ENCODE measurements around the gene KIF26A.

Gene KIF26A

GRCh38 chr14:104174051-104174450 lies 35.7 kb downstream of the KIF26A start:
- Mint-ChIP-seq H3K9me3 (no peaks in the 10 kb centered on the region), H3K4me3 (no peak overlapping the region), H3K27me3 (no peaks in the 10 kb centered on the region), H3K4me1 (ENCODE audit: low read depth in 2 of 2) (no peaks in the 10 kb centered on the region), H3K36me3 (ENCODE audit: insufficient read depth) (no peaks in the 10 kb centered on the region), H3K27ac (no peak overlapping the region)
- ATAC-seq (replicated peaks) (no peak), DNase-seq (no peak)

GRCh38 chr14:104175041-104175440 lies 36.7 kb downstream of the KIF26A start:
- H3K36me3 Mint-ChIP-seq (ENCODE audit: insufficient read depth): no peaks in the 10 kb centered on the region
- no peaks in the 10 kb centered on the region for H3K4me1 Mint-ChIP-seq (ENCODE audit: low read depth in 2 of 2)
- no peaks in the 10 kb centered on the region for H3K9me3 Mint-ChIP-seq
- H3K27me3 Mint-ChIP-seq: peaks cover 0 to 2% of the 10 kb centered on the region in 2 donors
- DNase-seq: no peak
- no peak for ATAC-seq (replicated peaks)
- no peak overlapping the region for H3K4me3 Mint-ChIP-seq
- no peak overlapping the region for H3K27ac Mint-ChIP-seq

GRCh38 chr14:104175811-104176210 lies 37.4 kb downstream of the KIF26A start:
- Mint-ChIP-seq H3K4me1 (ENCODE audit: low read depth in 2 of 2) (no peaks in the 10 kb centered on the region), H3K27me3 (peaks cover 4 to 7% of the 10 kb centered on the region in 2 donors), H3K4me3 (no peak overlapping the region), H3K9me3 (no peaks in the 10 kb centered on the region), H3K27ac (no peak overlapping the region), H3K36me3 (ENCODE audit: insufficient read depth) (no peaks in the 10 kb centered on the region)
- DNase-seq: no peak
- no peak for ATAC-seq (replicated peaks)

- no peaks in the 10 kb centered on the region for H3K4me1 Mint-ChIP-seq (ENCODE audit: low read depth in 2 of 2)
- H3K9me3 Mint-ChIP-seq: no peaks in the 10 kb centered on the region
- DNase-seq: no peak
- H3K36me3 Mint-ChIP-seq (ENCODE audit: insufficient read depth): no peaks in the 10 kb centered on the region
- H3K27ac Mint-ChIP-seq: no peak overlapping the region
- H3K27me3 Mint-ChIP-seq: peaks cover 4 to 11% of the 10 kb centered on the region in 2 donors
- no peak overlapping the region for H3K4me3 Mint-ChIP-seq
- ATAC-seq (replicated peaks): no peak
Measured at GRCh38 chr14:104176611-104177010, 38.2 kb downstream of the KIF26A start.

GRCh38 chr14:104177411-104177810 lies 39.0 kb downstream of the KIF26A start:
- ATAC-seq (replicated peaks): no peak
- Mint-ChIP-seq H3K27ac (no peak overlapping the region), H3K9me3 (no peaks in the 10 kb centered on the region)

GRCh38 chr14:104178279-104178678 lies 39.9 kb downstream of the KIF26A start:
- no peak overlapping the region for H3K4me3 Mint-ChIP-seq
- H3K4me1 Mint-ChIP-seq (ENCODE audit: low read depth in 2 of 2): no peaks in the 10 kb centered on the region

More at GRCh38 chr14:104177411-104177810, 39.0 kb downstream of the KIF26A start:
- no peak for DNase-seq
- no peaks in the 10 kb centered on the region for H3K36me3 Mint-ChIP-seq (ENCODE audit: insufficient read depth)
- H3K4me1 Mint-ChIP-seq (ENCODE audit: low read depth in 2 of 2): no peaks in the 10 kb centered on the region
- no peak overlapping the region for H3K4me3 Mint-ChIP-seq
- peaks cover 4 to 11% of the 10 kb centered on the region in 2 donors for H3K27me3 Mint-ChIP-seq

GRCh38 chr14:104179126-104179525 lies 40.7 kb downstream of the KIF26A start:
- Mint-ChIP-seq H3K36me3 (ENCODE audit: insufficient read depth) (no peaks in the 10 kb centered on the region), H3K9me3 (no peaks in the 10 kb centered on the region), H3K4me3 (no peak overlapping the region), H3K27ac (no peak overlapping the region), H3K4me1 (ENCODE audit: low read depth in 2 of 2) (no peaks in the 10 kb centered on the region), H3K27me3 (peaks cover 4 to 22% of the 10 kb centered on the region in 2 donors)
- DNase-seq (no peak), ATAC-seq (replicated peaks) (no peak)

More at GRCh38 chr14:104178279-104178678, 39.9 kb downstream of the KIF26A start:
- H3K27ac Mint-ChIP-seq: no peak overlapping the region
- DNase-seq (no peak), ATAC-seq (replicated peaks) (no peak)
- H3K36me3 Mint-ChIP-seq (ENCODE audit: insufficient read depth): no peaks in the 10 kb centered on the region
- no peaks in the 10 kb centered on the region for H3K9me3 Mint-ChIP-seq
- peaks cover 4 to 13% of the 10 kb centered on the region in 2 donors for H3K27me3 Mint-ChIP-seq

GRCh38 chr14:104179564-104180129 lies 41.3 kb downstream of the KIF26A start:
- ATAC-seq (replicated peaks) (no peak), DNase-seq (no peak)
- no peak overlapping the region for H3K4me3 Mint-ChIP-seq
- peaks cover 4 to 27% of the 10 kb centered on the region in 2 donors for H3K27me3 Mint-ChIP-seq
- H3K9me3 Mint-ChIP-seq: no peaks in the 10 kb centered on the region
- H3K36me3 Mint-ChIP-seq (ENCODE audit: insufficient read depth): no peaks in the 10 kb centered on the region
- no peak overlapping the region for H3K27ac Mint-ChIP-seq
- H3K4me1 Mint-ChIP-seq (ENCODE audit: low read depth in 2 of 2): no peaks in the 10 kb centered on the region

GRCh38 chr14:104180561-104181165 lies 42.3 kb downstream of the KIF26A start:
- H3K4me3 Mint-ChIP-seq: no peak overlapping the region
- no peaks in the 10 kb centered on the region for H3K9me3 Mint-ChIP-seq
- no peak overlapping the region for H3K27ac Mint-ChIP-seq
- no peaks in the 10 kb centered on the region for H3K36me3 Mint-ChIP-seq (ENCODE audit: insufficient read depth)
- H3K4me1 Mint-ChIP-seq (ENCODE audit: low read depth in 2 of 2): no peaks in the 10 kb centered on the region
- ATAC-seq (replicated peaks) (no peak), DNase-seq (no peak)
- H3K27me3 Mint-ChIP-seq: peaks cover 4 to 28% of the 10 kb centered on the region in 2 donors

- Mint-ChIP-seq H3K9me3 (no peaks in the 10 kb centered on the region), H3K27me3 (peaks cover 4 to 28% of the 10 kb centered on the region in 2 donors), H3K36me3 (ENCODE audit: insufficient read depth) (no peaks in the 10 kb centered on the region), H3K27ac (no peak overlapping the region), H3K4me3 (no peak overlapping the region), H3K4me1 (ENCODE audit: low read depth in 2 of 2) (no peaks in the 10 kb centered on the region)
- ATAC-seq (replicated peaks) (no peak), DNase-seq (no peak)
Measured at GRCh38 chr14:104181761-104182530, 43.6 kb downstream of the KIF26A start.

- Mint-ChIP-seq H3K27ac (no peak overlapping the region), H3K27me3 (peaks cover 4 to 28% of the 10 kb centered on the region in 2 donors), H3K4me1 (ENCODE audit: low read depth in 2 of 2) (no peaks in the 10 kb centered on the region), H3K36me3 (ENCODE audit: insufficient read depth) (no peaks in the 10 kb centered on the region), H3K9me3 (no peaks in the 10 kb centered on the region), H3K4me3 (no peak overlapping the region)
- DNase-seq (no peak), ATAC-seq (replicated peaks) (no peak)
Measured at GRCh38 chr14:104182857-104183425, 44.6 kb downstream of the KIF26A start.

- Mint-ChIP-seq H3K4me3 (no peak overlapping the region), H3K27me3 (peaks cover 4 to 28% of the 10 kb centered on the region in 2 donors), H3K27ac (no peak overlapping the region), H3K4me1 (ENCODE audit: low read depth in 2 of 2) (no peaks in the 10 kb centered on the region), H3K36me3 (ENCODE audit: insufficient read depth) (no peaks in the 10 kb centered on the region), H3K9me3 (no peaks in the 10 kb centered on the region)
- DNase-seq: no peak
- ATAC-seq (replicated peaks): no peak
Measured at GRCh38 chr14:104183796-104184195, 45.4 kb downstream of the KIF26A start.

GRCh38 chr14:104184506-104184905 lies 46.1 kb downstream of the KIF26A start:
- H3K27me3 Mint-ChIP-seq: peaks cover 4 to 28% of the 10 kb centered on the region in 2 donors
- no peaks in the 10 kb centered on the region for H3K36me3 Mint-ChIP-seq (ENCODE audit: insufficient read depth)
- DNase-seq (no peak), ATAC-seq (replicated peaks) (no peak)
- no peak overlapping the region for H3K4me3 Mint-ChIP-seq
- H3K4me1 Mint-ChIP-seq (ENCODE audit: low read depth in 2 of 2): no peaks in the 10 kb centered on the region
- H3K9me3 Mint-ChIP-seq: no peaks in the 10 kb centered on the region
- H3K27ac Mint-ChIP-seq: no peak overlapping the region

Measured in effector memory CD8-positive, alpha-beta T cell (primary cell).